Neural cell (in vitro differentiated cells): Measurements from ENCODE around the gene TLR7. TPM values are rescaled to one million over a fixed set of nuclear protein-coding genes. Genes with fewer than 3 reads are reported as not detected.

ENCODE experiments used
- H2AFZ ChIP-seq: fragments of 200-600, 300-800 bp; sonication (generic), shearing (Covaris generic); 2 replicates; pipeline ENCODE4 v1.6.0; 2014; ENCODE audit warnings: low read depth, mild to moderate bottlenecking, antibody characterized with exemption, low read length, moderate library complexity
- H3F3A ChIP-seq: fragments of 200-600 bp; shearing (Covaris generic); 2 replicates; pipeline ENCODE4 v1.6.1; 2016; ENCODE audit warnings: mild to moderate bottlenecking, moderate library complexity, mixed read lengths, antibody characterized with exemption, low read length; ENCODE audit not compliant: insufficient read depth, poor library complexity, severe bottlenecking
- H3K27ac ChIP-seq: fragments of 200-600, 300-800 bp; sonication (generic), shearing (Covaris generic); 2 replicates; pipeline ENCODE4 v1.5.1; 2014; ENCODE audit warnings: mild to moderate bottlenecking, low read length, moderate library complexity
- H3K27me3 ChIP-seq: fragments of 300-800, 200-600 bp; sonication (generic), shearing (Covaris generic); 2 replicates; pipeline ENCODE4 v1.6.0; 2014; ENCODE audit warnings: mild to moderate bottlenecking, low read depth, low read length, moderate library complexity; ENCODE audit not compliant: insufficient read depth
- H3K36me3 ChIP-seq: fragments of 300-800, 200-600 bp; sonication (generic), shearing (Covaris generic); 2 replicates; pipeline ENCODE4 v1.5.1; 2014; ENCODE audit warnings: mild to moderate bottlenecking, antibody characterized with exemption, low read length, moderate library complexity; ENCODE audit not compliant: insufficient read depth
- H3K4me2 ChIP-seq: fragments of 300-800, 200-600 bp; sonication (generic), shearing (Covaris generic); 2 replicates; pipeline ENCODE4 v1.6.0; 2014; ENCODE audit warnings: mild to moderate bottlenecking, low read length
- H3K4me3 ChIP-seq: fragments of 300-800, 200-600 bp; sonication (generic), shearing (Covaris generic); 2 replicates; pipeline ENCODE4 v1.5.1; 2014; ENCODE audit warnings: mild to moderate bottlenecking, low read length, moderate library complexity
- H3K79me2 ChIP-seq: fragments of 200-600 bp; shearing (Covaris generic); replicated peaks from 2 replicates; pipeline ENCODE4 v1.6.0; 2014; ENCODE audit warnings: mild to moderate bottlenecking, low read length, moderate library complexity; ENCODE audit not compliant: insufficient read depth
- H3K9ac ChIP-seq: fragments of 300-800, 200-600 bp; sonication (generic), shearing (Covaris generic); 2 replicates; pipeline ENCODE4 v1.6.1; 2016; ENCODE audit warnings: mild to moderate bottlenecking, low read length, mixed read lengths
- H3K9me2 ChIP-seq: fragments of 200-600 bp; shearing (Covaris generic); 2 replicates; pipeline ENCODE4 v1.6.1; 2016; ENCODE audit warnings: mild to moderate bottlenecking, low read length, mixed read lengths; ENCODE audit not compliant: insufficient read depth
- H3K9me3 ChIP-seq: fragments of 200-600, 300-800 bp; sonication (generic), shearing (Covaris generic); 2 replicates; pipeline ENCODE4 v1.6.1; 2016; ENCODE audit warnings: mild to moderate bottlenecking, mixed run types, low read length, moderate library complexity, mixed read lengths
- H4K20me1 ChIP-seq: fragments of 200-600 bp; shearing (Covaris generic); 2 replicates; pipeline ENCODE4 v1.6.1; 2016; ENCODE audit warnings: mild to moderate bottlenecking, mixed run types; ENCODE audit not compliant: insufficient read depth
- EP300 ChIP-seq: fragments of 450-650 bp; conservative IDR thresholded peaks from 2 replicates; pipeline ENCODE4 v1.6.1; 2014; ENCODE audit warnings: antibody characterized with exemption, mild to moderate bottlenecking, moderate library complexity; ENCODE audit not compliant: poor library complexity, severe bottlenecking
- EZH2 ChIP-seq: fragments of 200-600, 300-800 bp; shearing (Covaris generic), sonication (generic); IDR thresholded peaks from 2 replicates; pipeline ENCODE4 v1.6.1; 2014; ENCODE audit warnings: antibody characterized with exemption, low read length, borderline replicate concordance, mild to moderate bottlenecking; ENCODE audit not compliant: insufficient read depth, poor library complexity, severe bottlenecking
- MXI1 ChIP-seq: fragments of 450-650 bp; conservative IDR thresholded peaks from 2 replicates; pipeline ENCODE4 v1.6.1; 2014; ENCODE audit warnings: antibody characterized with exemption, mild to moderate bottlenecking; ENCODE audit not compliant: poor library complexity, severe bottlenecking
- POLR2AphosphoS5 ChIP-seq: IDR thresholded peaks from 2 replicates; pipeline ENCODE4 v1.6.1; 2012
- RAD21 ChIP-seq: fragments of 450-650 bp; conservative IDR thresholded peaks from 2 replicates; pipeline ENCODE4 v1.6.1; 2014; ENCODE audit warnings: antibody characterized with exemption, mild to moderate bottlenecking, moderate library complexity
- SMC3 ChIP-seq: fragments of 450-650 bp; conservative IDR thresholded peaks from 2 replicates; pipeline ENCODE4 v1.6.1; 2014; ENCODE audit warnings: antibody characterized with exemption, mild to moderate bottlenecking, moderate library complexity; ENCODE audit not compliant: poor library complexity
- TAF1 ChIP-seq: IDR thresholded peaks from 2 replicates; pipeline ENCODE4 v1.6.1; 2012; ENCODE audit warnings: low read depth
- polyA plus RNA-seq: library from polyadenylated mRNA; depleted of rRNA; stranded (reverse); fragments of >200 nt; gene quantifications from 2 replicates; pipeline ENCODE4 v1.2.3, GENCODE V29; 2014
- TF ChIP-seq, protein P1 (sequence below): fragments of 450-650 bp; IDR thresholded peaks from 2 replicates; pipeline ENCODE4 v1.5.1; 2014; ENCODE audit warnings: antibody characterized with exemption, mild to moderate bottlenecking, moderate library complexity; ENCODE audit not compliant: poor library complexity, severe bottlenecking
- TF ChIP-seq, protein P2 (sequence below): IDR thresholded peaks from 2 replicates; pipeline ENCODE4 v1.6.1; 2012; ENCODE audit warnings: borderline replicate concordance

TLR7 gene
- polyA plus RNA-seq, 1 donor from 2014 or later, result not detected

DNA sequence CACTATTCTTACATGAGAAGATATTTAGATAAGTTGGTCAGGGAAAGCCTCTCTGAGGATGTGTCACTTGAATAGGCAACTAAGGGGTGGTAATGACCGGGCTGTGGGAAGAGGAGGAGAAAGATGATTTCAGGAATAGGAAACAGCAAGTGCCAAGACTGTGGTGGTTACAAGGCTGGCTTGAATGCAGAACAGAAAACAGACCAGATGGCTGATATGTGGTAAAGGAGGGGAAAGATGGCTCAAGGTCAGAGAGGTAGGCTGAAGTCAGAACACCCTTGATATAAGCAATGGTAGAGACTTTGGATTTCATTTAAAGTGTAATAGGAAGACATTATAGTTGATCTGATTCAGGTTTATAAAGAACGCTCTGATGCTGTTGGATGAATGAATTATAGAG, 15.0 kb downstream of the TLR7 start:
- Histone ChIP-seq H4K20me1 (no peaks in the 10 kb centered on the region), H3K27me3 (no peaks in the 10 kb centered on the region), H3K4me2 (no peak overlapping the region), H3K36me3 (no peaks in the 10 kb centered on the region), H3F3A (no peaks in the 10 kb centered on the region), H3K4me3 (no peak overlapping the region), H3K27ac (no peak overlapping the region), H3K79me2 (no peaks in the 10 kb centered on the region), H3K9me3 (no peaks in the 10 kb centered on the region), H2AFZ (no peak overlapping the region), H3K9ac (no peak overlapping the region), H3K9me2 (no peaks in the 10 kb centered on the region)
- TF ChIP-seq RAD21 (no peak), EP300 (no peak), MXI1 (no peak), EZH2 (no peak), POLR2AphosphoS5 (no peak), SMC3 (no peak), TAF1 (no peak)
- TF ChIP-seq, protein P1, sequence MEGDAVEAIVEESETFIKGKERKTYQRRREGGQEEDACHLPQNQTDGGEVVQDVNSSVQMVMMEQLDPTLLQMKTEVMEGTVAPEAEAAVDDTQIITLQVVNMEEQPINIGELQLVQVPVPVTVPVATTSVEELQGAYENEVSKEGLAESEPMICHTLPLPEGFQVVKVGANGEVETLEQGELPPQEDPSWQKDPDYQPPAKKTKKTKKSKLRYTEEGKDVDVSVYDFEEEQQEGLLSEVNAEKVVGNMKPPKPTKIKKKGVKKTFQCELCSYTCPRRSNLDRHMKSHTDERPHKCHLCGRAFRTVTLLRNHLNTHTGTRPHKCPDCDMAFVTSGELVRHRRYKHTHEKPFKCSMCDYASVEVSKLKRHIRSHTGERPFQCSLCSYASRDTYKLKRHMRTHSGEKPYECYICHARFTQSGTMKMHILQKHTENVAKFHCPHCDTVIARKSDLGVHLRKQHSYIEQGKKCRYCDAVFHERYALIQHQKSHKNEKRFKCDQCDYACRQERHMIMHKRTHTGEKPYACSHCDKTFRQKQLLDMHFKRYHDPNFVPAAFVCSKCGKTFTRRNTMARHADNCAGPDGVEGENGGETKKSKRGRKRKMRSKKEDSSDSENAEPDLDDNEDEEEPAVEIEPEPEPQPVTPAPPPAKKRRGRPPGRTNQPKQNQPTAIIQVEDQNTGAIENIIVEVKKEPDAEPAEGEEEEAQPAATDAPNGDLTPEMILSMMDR, result no peak
- TF ChIP-seq, protein P2, sequence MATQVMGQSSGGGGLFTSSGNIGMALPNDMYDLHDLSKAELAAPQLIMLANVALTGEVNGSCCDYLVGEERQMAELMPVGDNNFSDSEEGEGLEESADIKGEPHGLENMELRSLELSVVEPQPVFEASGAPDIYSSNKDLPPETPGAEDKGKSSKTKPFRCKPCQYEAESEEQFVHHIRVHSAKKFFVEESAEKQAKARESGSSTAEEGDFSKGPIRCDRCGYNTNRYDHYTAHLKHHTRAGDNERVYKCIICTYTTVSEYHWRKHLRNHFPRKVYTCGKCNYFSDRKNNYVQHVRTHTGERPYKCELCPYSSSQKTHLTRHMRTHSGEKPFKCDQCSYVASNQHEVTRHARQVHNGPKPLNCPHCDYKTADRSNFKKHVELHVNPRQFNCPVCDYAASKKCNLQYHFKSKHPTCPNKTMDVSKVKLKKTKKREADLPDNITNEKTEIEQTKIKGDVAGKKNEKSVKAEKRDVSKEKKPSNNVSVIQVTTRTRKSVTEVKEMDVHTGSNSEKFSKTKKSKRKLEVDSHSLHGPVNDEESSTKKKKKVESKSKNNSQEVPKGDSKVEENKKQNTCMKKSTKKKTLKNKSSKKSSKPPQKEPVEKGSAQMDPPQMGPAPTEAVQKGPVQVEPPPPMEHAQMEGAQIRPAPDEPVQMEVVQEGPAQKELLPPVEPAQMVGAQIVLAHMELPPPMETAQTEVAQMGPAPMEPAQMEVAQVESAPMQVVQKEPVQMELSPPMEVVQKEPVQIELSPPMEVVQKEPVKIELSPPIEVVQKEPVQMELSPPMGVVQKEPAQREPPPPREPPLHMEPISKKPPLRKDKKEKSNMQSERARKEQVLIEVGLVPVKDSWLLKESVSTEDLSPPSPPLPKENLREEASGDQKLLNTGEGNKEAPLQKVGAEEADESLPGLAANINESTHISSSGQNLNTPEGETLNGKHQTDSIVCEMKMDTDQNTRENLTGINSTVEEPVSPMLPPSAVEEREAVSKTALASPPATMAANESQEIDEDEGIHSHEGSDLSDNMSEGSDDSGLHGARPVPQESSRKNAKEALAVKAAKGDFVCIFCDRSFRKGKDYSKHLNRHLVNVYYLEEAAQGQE, result no peak

DNA sequence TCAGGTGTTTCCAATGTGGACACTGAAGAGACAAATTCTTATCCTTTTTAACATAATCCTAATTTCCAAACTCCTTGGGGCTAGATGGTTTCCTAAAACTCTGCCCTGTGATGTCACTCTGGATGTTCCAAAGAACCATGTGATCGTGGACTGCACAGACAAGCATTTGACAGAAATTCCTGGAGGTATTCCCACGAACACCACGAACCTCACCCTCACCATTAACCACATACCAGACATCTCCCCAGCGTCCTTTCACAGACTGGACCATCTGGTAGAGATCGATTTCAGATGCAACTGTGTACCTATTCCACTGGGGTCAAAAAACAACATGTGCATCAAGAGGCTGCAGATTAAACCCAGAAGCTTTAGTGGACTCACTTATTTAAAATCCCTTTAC, 18.6 kb downstream of the TLR7 start:
- no peaks in the 10 kb centered on the region for H3K27me3 ChIP-seq
- H3K36me3 ChIP-seq, result no peaks in the 10 kb centered on the region
- no peaks in the 10 kb centered on the region for H3K9me3 ChIP-seq
- TF ChIP-seq TAF1, result no peak
- no peak overlapping the region for H3K9ac ChIP-seq
- H3K79me2 ChIP-seq, result no peaks in the 10 kb centered on the region
- H3K27ac ChIP-seq, result no peak overlapping the region
- H3F3A ChIP-seq, result no peaks in the 10 kb centered on the region
- H3K4me2 ChIP-seq, result no peak overlapping the region
- H3K9me2 ChIP-seq, result no peaks in the 10 kb centered on the region
- H2AFZ ChIP-seq, result no peak overlapping the region
- no peak overlapping the region for H3K4me3 ChIP-seq
- no peaks in the 10 kb centered on the region for H4K20me1 ChIP-seq

DNA sequence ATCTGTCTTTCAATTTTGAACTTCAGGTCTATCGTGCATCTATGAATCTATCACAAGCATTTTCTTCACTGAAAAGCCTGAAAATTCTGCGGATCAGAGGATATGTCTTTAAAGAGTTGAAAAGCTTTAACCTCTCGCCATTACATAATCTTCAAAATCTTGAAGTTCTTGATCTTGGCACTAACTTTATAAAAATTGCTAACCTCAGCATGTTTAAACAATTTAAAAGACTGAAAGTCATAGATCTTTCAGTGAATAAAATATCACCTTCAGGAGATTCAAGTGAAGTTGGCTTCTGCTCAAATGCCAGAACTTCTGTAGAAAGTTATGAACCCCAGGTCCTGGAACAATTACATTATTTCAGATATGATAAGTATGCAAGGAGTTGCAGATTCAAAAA, 19.7 kb downstream of the TLR7 start:
- H3K27ac ChIP-seq, result no peak overlapping the region
- H3K9ac ChIP-seq, result no peak overlapping the region
- H3K9me3 ChIP-seq, result no peaks in the 10 kb centered on the region
- no peak overlapping the region for H3K4me3 ChIP-seq
- H3K79me2 ChIP-seq, result no peaks in the 10 kb centered on the region
- no peaks in the 10 kb centered on the region for H3K27me3 ChIP-seq
- no peak overlapping the region for H3K4me2 ChIP-seq
- H3F3A ChIP-seq, result no peaks in the 10 kb centered on the region
- H3K9me2 ChIP-seq, result no peaks in the 10 kb centered on the region
- no peak overlapping the region for H2AFZ ChIP-seq
- no peaks in the 10 kb centered on the region for H4K20me1 ChIP-seq
- H3K36me3 ChIP-seq, result no peaks in the 10 kb centered on the region
- TF ChIP-seq, protein P2, result no peak
- no peak for TF ChIP-seq EZH2
- TF ChIP-seq RAD21, result no peak
- TF ChIP-seq SMC3, result no peak
- TF ChIP-seq MXI1, result no peak
- TF ChIP-seq EP300, result no peak
- TF ChIP-seq, protein P1, result no peak
- TF ChIP-seq TAF1, result no peak
- no peak for TF ChIP-seq POLR2AphosphoS5
